GM21390 (cell line): ENCODE data around the gene NAA50.

Experiments used
- ATAC-seq: cut with Tn5 transposase; IDR thresholded peaks from one replicate; pipeline ENCODE4 v1.9.1; 2021; ENCODE audit not compliant: unreplicated experiment

Gene NAA50

GRCh38 chr3:113690482-113690881 is 55.6 kb downstream of the NAA50 start:
- ATAC-seq: no peak

GRCh38 chr3:113685956-113686721 is 59.9 kb downstream of the NAA50 start:
- ATAC-seq: no peak

- no peak for ATAC-seq
These were observed 60.9 kb downstream of the NAA50 start for GRCh38 chr3:113685124-113685523.

- no peak for ATAC-seq
These were observed 61.7 kb downstream of the NAA50 start for GRCh38 chr3:113684271-113684819.

GRCh38 chr3:113678773-113679172 is 67.3 kb downstream of the NAA50 start:
- ATAC-seq: no peak

- ATAC-seq: no peak
These were observed 68.3 kb downstream of the NAA50 start for GRCh38 chr3:113677737-113678136.

GRCh38 chr3:113676261-113676660 is 69.8 kb downstream of the NAA50 start:
- ATAC-seq: no peak

GRCh38 chr3:113673593-113673992 is 72.5 kb downstream of the NAA50 start:
- no peak for ATAC-seq

GRCh38 chr3:113668015-113668414 is 78.0 kb downstream of the NAA50 start:
- no peak for ATAC-seq
